ENCODE results near the gene VMP1. TPM values are rescaled to one million over a fixed set of nuclear protein-coding genes. Genes with fewer than 3 reads are reported as not detected.

The VMP1 gene
- total and polyA plus RNA-seq, 2 experiments from 2014 or later = 134 to 216 TPM

GRCh38 chr17:59874376-59874775 is 166.9 kb downstream of the VMP1 start:
- Histone ChIP-seq H3K27ac (no peak overlapping the region), H3K79me2 (ENCODE audit: insufficient read depth) (no peaks in the 10 kb centered on the region), H2AFZ (no peak overlapping the region), H3K9me3 (ENCODE audit: low read depth) (no peaks in the 10 kb centered on the region), H3F3A (ENCODE audit: insufficient read depth) (no peaks in the 10 kb centered on the region), H3K4me3 (no peak overlapping the region), H4K20me1 (ENCODE audit: insufficient read depth) (no peaks in the 10 kb centered on the region), H3K4me2 (ENCODE audit: unreplicated experiment) (no peak overlapping the region), H3K36me3 (ENCODE audit: low read depth) (no peaks in the 10 kb centered on the region; the same call in 1 of the 2 replicates), H3K9me2 (ENCODE audit: insufficient read depth) (no peaks in the 10 kb centered on the region), H3K9ac (no peak overlapping the region), H3K4me1 (ENCODE audit: insufficient read depth) (no peaks in the 10 kb centered on the region), H3K27me3 (replicated peaks; ENCODE audit: insufficient read depth) (no peaks in the 10 kb centered on the region)
- DNase-seq = no peak
- TF ChIP-seq EZH2 (IDR thresholded peaks at IDR 0.05; ENCODE audit: insufficient read depth, poor library complexity, severe bottlenecking) (no peak), EZH2phosphoT487 (IDR thresholded peaks at IDR 0.05; ENCODE audit: insufficient read depth, low read depth) (no peak)
- in situ Hi-C loops (cut with MboI) = no loop called here
- 89 to 98% methylated on average over 2 of the region's 2 CpGs for WGBS, 2 experiments (ENCODE audit: low coverage in 1 of 2, low lambda C conversion rate in 2 of 2, missing lambda C conversion rate in 2 of 2)

- Histone ChIP-seq H3F3A (ENCODE audit: insufficient read depth) (no peaks in the 10 kb centered on the region), H4K20me1 (ENCODE audit: insufficient read depth) (no peaks in the 10 kb centered on the region), H3K79me2 (ENCODE audit: insufficient read depth) (no peaks in the 10 kb centered on the region), H3K4me3 (no peak overlapping the region), H2AFZ (no peak overlapping the region), H3K9me3 (ENCODE audit: low read depth) (no peaks in the 10 kb centered on the region), H3K9me2 (ENCODE audit: insufficient read depth) (no peaks in the 10 kb centered on the region), H3K4me2 (ENCODE audit: unreplicated experiment) (no peak overlapping the region), H3K9ac (no peak overlapping the region), H3K4me1 (ENCODE audit: insufficient read depth) (no peaks in the 10 kb centered on the region), H3K27ac (no peak overlapping the region), H3K36me3 (ENCODE audit: low read depth) (no peaks in the 10 kb centered on the region; the same call in 1 of the 2 replicates), H3K27me3 (replicated peaks; ENCODE audit: insufficient read depth) (no peaks in the 10 kb centered on the region)
- 98% methylated on average over 3 of the region's 3 CpGs for WGBS, 2 experiments (ENCODE audit: low coverage in 1 of 2, low lambda C conversion rate in 2 of 2, missing lambda C conversion rate in 2 of 2)
- in situ Hi-C loops (cut with MboI) = no loop called here
- TF ChIP-seq EZH2phosphoT487 (IDR thresholded peaks at IDR 0.05; ENCODE audit: insufficient read depth, low read depth) (no peak), EZH2 (IDR thresholded peaks at IDR 0.05; ENCODE audit: insufficient read depth, poor library complexity, severe bottlenecking) (no peak)
- DNase-seq = no peak
Measured at GRCh38 chr17:59876107-59876506, 168.7 kb downstream of the VMP1 start.

GRCh38 chr17:59877965-59878364 is 170.5 kb downstream of the VMP1 start:
- no peak overlapping the region for H3K27ac ChIP-seq
- H3F3A ChIP-seq (ENCODE audit: insufficient read depth) = no peaks in the 10 kb centered on the region
- no peaks in the 10 kb centered on the region for H3K9me2 ChIP-seq (ENCODE audit: insufficient read depth)
- no peaks in the 10 kb centered on the region for H3K9me3 ChIP-seq (ENCODE audit: low read depth)
- TF ChIP-seq EZH2 (IDR thresholded peaks at IDR 0.05; ENCODE audit: insufficient read depth, poor library complexity, severe bottlenecking) (no peak), EZH2phosphoT487 (IDR thresholded peaks at IDR 0.05; ENCODE audit: insufficient read depth, low read depth) (no peak)
- H3K4me3 ChIP-seq = no peak overlapping the region
- no peak for DNase-seq
- no peak overlapping the region for H2AFZ ChIP-seq
- in situ Hi-C loops (cut with MboI) = no loop called here
- no peaks in the 10 kb centered on the region for H3K79me2 ChIP-seq (ENCODE audit: insufficient read depth)
- H3K27me3 ChIP-seq (replicated peaks; ENCODE audit: insufficient read depth) = no peaks in the 10 kb centered on the region
- H3K36me3 ChIP-seq (ENCODE audit: low read depth) = no peaks in the 10 kb centered on the region; the same call in 1 of the 2 replicates
- H3K4me1 ChIP-seq (ENCODE audit: insufficient read depth) = no peaks in the 10 kb centered on the region
- H3K9ac ChIP-seq = no peak overlapping the region
- H3K4me2 ChIP-seq (ENCODE audit: unreplicated experiment) = no peak overlapping the region
- no peaks in the 10 kb centered on the region for H4K20me1 ChIP-seq (ENCODE audit: insufficient read depth)
- 86 to 87% methylated on average over 5 of the region's 5 CpGs for WGBS, 2 experiments (ENCODE audit: low coverage in 1 of 2, low lambda C conversion rate in 2 of 2, missing lambda C conversion rate in 2 of 2)

GRCh38 chr17:59878624-59879023 is 171.2 kb downstream of the VMP1 start:
- in situ Hi-C loops (cut with MboI) = no loop called here
- Histone ChIP-seq H3F3A (ENCODE audit: insufficient read depth) (no peaks in the 10 kb centered on the region), H3K4me1 (ENCODE audit: insufficient read depth) (no peaks in the 10 kb centered on the region), H3K9me2 (ENCODE audit: insufficient read depth) (no peaks in the 10 kb centered on the region), H3K27ac (no peak overlapping the region), H3K4me3 (no peak overlapping the region), H3K4me2 (ENCODE audit: unreplicated experiment) (no peak overlapping the region), H3K9me3 (ENCODE audit: low read depth) (no peaks in the 10 kb centered on the region), H2AFZ (no peak overlapping the region), H3K9ac (no peak overlapping the region), H3K79me2 (ENCODE audit: insufficient read depth) (no peaks in the 10 kb centered on the region), H3K36me3 (ENCODE audit: low read depth) (no peaks in the 10 kb centered on the region; the same call in 1 of the 2 replicates), H4K20me1 (ENCODE audit: insufficient read depth) (no peaks in the 10 kb centered on the region), H3K27me3 (replicated peaks; ENCODE audit: insufficient read depth) (no peaks in the 10 kb centered on the region)
- no peak for DNase-seq
- TF ChIP-seq EZH2 (IDR thresholded peaks at IDR 0.05; ENCODE audit: insufficient read depth, poor library complexity, severe bottlenecking) (no peak), EZH2phosphoT487 (IDR thresholded peaks at IDR 0.05; ENCODE audit: insufficient read depth, low read depth) (no peak)
- 95 to 100% methylated on average over 3 of the region's 3 CpGs for WGBS, 2 experiments (ENCODE audit: low coverage in 1 of 2, low lambda C conversion rate in 2 of 2, missing lambda C conversion rate in 2 of 2)

GRCh38 chr17:59884861-59885260 is 177.4 kb downstream of the VMP1 start:
- in situ Hi-C loops (cut with MboI) = no loop called here
- 96 to 97% methylated on average over 9 of the region's 9 CpGs for WGBS, 2 experiments (ENCODE audit: low coverage in 1 of 2, low lambda C conversion rate in 2 of 2, missing lambda C conversion rate in 2 of 2)
- H2AFZ ChIP-seq = no peak overlapping the region
- no peaks in the 10 kb centered on the region for H3K36me3 ChIP-seq (ENCODE audit: low read depth)
- no peaks in the 10 kb centered on the region for H3K9me2 ChIP-seq (ENCODE audit: insufficient read depth)
- no peak overlapping the region for H3K27ac ChIP-seq
- no peaks in the 10 kb centered on the region for H3K27me3 ChIP-seq (replicated peaks; ENCODE audit: insufficient read depth)
- no peaks in the 10 kb centered on the region for H3K79me2 ChIP-seq (ENCODE audit: insufficient read depth)
- H3K4me2 ChIP-seq (ENCODE audit: unreplicated experiment) = no peak overlapping the region
- H3F3A ChIP-seq (ENCODE audit: insufficient read depth) = no peaks in the 10 kb centered on the region
- H3K9me3 ChIP-seq (ENCODE audit: low read depth) = no peaks in the 10 kb centered on the region
- TF ChIP-seq EZH2 (IDR thresholded peaks at IDR 0.05; ENCODE audit: insufficient read depth, poor library complexity, severe bottlenecking) = no peak
- TF ChIP-seq EZH2phosphoT487 (IDR thresholded peaks at IDR 0.05; ENCODE audit: insufficient read depth, low read depth) = no peak
- H3K4me3 ChIP-seq = no peak overlapping the region
- DNase-seq = no peak
- no peak overlapping the region for H3K9ac ChIP-seq
- no peaks in the 10 kb centered on the region for H4K20me1 ChIP-seq (ENCODE audit: insufficient read depth)
- no peaks in the 10 kb centered on the region for H3K4me1 ChIP-seq (ENCODE audit: insufficient read depth)
